GM21737 (cell line): ENCODE results near the gene CD38.

Source experiments
- ATAC-seq: cut with Tn5 transposase; IDR thresholded peaks from one replicate; pipeline ENCODE4 v1.9.1; 2021; ENCODE audit warnings: mild to moderate bottlenecking, moderate library complexity; ENCODE audit not compliant: unreplicated experiment

The CD38 gene

GRCh38 chr4:15758294-15758693 lies 19.8 kb upstream of the CD38 start:
- ATAC-seq: no peak

GRCh38 chr4:15762460-15762859 lies 15.7 kb upstream of the CD38 start:
- ATAC-seq: peak; percentile 42

DNA sequence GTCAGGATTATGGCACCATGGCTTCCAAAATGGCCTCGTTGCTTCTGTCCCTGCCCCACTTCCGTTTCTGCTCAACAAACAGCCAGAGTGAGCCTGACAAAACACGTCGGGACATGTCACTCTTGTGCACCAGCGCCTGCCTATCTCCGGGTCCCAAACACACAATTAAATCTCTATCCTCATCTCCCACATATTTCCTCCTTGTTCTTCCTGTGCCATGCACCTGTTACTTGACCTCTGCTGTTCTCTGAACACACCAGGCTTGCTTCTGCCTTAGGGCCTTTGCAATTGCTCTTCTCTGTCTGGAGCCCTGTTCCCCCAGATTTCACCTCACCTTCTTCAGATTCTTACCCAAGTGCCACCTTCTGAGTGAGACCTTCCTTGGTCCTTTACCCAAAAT lies 12.7 kb upstream of the CD38 start:
- no peak for ATAC-seq

GRCh38 chr4:15765910-15766697 lies 12.0 kb upstream of the CD38 start:
- ATAC-seq: peak; percentile 78

DNA sequence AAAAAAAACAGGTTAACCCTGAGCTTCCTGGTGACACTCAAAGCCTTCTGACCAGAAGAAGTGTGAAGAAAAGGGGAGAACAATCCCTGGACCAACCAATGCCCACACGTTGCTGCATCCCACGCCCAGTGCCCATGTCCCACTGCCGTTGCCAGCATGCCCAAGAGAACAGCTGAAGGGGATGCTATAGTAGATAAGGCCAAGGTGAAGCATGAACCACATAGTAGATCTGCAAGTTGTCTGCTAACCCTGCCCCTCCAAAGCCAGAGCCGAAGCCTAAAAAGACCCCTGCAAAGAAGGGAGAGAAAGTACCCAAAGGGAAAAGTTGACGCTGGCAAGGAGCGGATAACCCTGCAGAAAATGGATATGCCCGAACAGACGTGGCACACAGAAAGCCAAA lies 11.3 kb upstream of the CD38 start:
- ATAC-seq: no peak

DNA sequence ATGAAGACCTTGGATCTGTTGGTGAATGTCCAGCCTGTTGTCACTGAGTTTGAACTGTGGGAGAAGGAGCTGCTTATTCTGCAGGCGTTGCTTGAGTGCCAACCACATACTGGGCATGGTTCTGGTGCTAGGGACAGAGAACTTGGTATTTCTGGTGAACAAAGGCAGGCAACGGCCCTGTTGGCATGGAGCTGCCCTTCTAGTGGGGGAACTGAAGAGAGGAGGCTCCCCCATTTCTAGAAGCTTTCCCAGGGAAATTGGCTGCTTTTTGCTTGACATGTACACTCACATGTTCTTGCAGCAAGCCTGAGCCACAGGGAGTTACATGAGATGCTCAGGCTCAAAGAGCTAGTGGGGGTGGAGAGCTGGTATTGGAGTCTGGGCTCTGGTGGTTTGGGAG lies 8.9 kb upstream of the CD38 start:
- no peak for ATAC-seq

- ATAC-seq: peak; percentile 70
Measured at GRCh38 chr4:15771216-15772058, 6.7 kb upstream of the CD38 start.

DNA sequence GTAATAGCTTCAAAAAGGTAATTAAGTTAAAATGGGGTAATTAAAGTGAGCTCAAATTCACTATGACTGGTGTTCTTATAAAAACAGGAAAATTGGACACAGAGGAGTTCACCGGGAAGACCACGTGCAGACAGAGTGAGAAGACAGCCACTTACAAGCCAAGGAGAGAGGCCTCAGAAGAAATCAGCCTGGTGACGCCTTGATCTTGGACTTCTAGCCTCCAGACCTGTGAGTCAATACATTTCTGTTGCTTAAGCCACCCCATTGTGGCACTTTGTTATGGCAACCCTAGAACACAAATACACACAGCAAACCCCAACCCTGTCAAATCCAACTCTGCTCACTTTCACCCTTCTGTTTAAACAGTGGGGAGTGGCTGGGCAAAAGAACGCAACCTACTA lies 4.1 kb upstream of the CD38 start:
- ATAC-seq: no peak

- ATAC-seq: no peak
Measured at GRCh38 chr4:15776871-15777648, 1.1 kb upstream of the CD38 start.

DNA sequence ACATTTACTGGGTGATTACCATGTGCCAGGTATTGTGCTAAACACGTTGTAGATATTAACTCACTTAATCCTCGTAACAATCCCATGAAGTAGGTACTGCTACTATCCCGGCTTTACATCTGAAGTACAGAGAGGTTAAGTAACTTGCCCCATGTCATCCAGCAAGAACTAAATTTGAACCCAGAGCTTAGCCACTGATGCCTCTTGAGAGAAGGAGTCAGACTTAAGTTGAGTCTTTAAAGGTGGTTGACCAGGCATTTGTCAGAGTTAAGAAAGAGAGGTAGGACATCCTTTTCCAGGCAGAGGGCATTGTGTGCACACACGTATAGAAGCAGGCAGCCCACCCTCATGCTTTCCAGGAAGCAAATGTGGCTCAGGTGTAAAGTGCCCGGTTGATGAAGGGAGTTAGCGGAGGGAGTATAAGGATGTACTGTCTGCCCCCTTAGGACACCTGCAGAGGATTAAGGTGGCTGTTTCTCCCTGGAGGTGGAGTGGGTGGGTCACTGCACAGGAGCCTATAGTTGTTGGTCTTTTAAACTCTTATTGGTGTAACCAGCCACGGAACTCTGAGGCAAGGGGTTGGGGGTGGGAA lies 335 bp upstream of the CD38 start:
- no peak for ATAC-seq

GRCh38 chr4:15779306-15779705 lies 1.2 kb downstream of the CD38 start:
- no peak for ATAC-seq

GRCh38 chr4:15779809-15780208 lies 1.7 kb downstream of the CD38 start:
- ATAC-seq: no peak

DNA sequence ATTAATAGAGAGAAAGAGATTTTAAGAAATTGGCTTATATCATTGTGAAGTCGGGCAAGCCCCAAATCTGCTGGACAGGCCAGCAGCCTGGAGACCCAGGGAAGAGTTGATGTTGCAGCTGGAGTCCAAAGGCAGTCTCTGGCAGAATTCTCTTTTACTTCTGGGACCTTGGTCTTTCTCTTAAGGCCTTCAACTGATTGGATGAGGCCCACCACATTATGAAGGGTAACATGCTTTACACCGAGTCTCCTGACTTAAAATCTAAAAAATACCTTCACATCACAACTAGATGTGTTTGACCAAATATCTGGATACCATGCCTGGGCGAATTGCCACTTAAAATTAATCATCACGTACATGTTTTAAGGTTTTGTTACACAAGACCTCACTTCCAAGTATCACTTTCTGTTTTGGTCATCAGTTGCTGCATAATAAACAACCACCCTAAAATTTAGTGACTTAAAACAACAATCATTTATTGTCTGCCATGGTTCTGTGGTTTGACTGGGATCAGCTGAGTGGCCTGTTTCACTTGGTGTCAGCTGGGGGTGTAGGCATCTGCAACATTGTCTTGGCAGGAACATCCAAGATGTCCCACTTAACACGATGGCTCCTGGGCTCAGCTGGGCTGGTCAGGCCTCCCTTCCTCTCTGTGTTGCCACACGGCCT lies 3.4 kb downstream of the CD38 start:
- ATAC-seq: peak; percentile 30

- ATAC-seq: no peak
Measured at GRCh38 chr4:15783676-15784075, 5.5 kb downstream of the CD38 start.

- ATAC-seq: peak; percentile 74
Measured at GRCh38 chr4:15784959-15785634, 7.0 kb downstream of the CD38 start.

- no peak for ATAC-seq
Measured at GRCh38 chr4:15786743-15787142, 8.6 kb downstream of the CD38 start.

- ATAC-seq: no peak
Measured at GRCh38 chr4:15792974-15793373, 14.8 kb downstream of the CD38 start.

GRCh38 chr4:15793506-15794363 lies 15.6 kb downstream of the CD38 start:
- no peak for ATAC-seq

DNA sequence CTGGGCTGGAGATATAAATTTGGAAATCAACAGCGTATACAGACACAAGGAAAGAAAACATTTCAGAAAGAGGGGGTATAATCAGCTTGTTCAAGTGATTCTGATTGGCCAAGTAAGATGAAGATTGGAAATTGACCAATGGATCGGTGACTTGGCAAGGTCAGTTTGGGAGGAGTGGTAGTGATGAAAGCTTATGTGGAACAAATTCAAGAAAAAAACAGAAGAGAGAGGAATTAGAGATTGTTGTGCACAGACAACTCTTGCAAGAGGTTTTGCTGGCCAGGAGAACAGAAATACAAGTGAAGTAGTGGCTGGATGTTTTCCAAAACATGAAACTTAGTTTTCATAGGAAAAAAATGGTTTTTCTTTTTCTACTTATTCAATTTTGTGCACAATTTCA lies 16.3 kb downstream of the CD38 start:
- ATAC-seq: no peak
